Measurements from ENCODE around the gene MGMT. TPM values are rescaled to one million over a fixed set of nuclear protein-coding genes. Genes with fewer than 3 reads are reported as not detected.

MGMT gene
- total RNA-seq, 1 donor from 2014 or later = 19.4 TPM

DNA sequence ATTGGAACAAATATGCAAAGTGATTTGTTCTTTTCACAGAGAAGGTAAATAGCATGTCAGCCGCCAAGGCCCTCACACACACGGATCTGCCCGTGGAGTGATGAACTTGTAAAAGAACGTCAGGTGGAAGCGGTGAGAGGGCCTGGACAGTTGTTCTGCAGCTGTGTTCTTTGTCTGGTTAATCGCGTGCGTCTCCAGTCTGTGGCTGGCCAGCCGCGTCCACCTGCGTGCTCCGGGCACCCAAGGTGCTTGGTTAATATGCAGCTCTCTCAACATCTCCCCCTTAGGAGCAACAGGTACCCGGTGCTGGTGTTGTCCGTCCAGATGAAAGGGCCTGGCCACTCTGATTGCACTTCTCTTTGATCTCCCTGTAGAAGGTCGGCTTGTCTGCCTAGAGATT, 162.9 kb downstream of the MGMT start:
- TF ChIP-seq, protein P1, sequence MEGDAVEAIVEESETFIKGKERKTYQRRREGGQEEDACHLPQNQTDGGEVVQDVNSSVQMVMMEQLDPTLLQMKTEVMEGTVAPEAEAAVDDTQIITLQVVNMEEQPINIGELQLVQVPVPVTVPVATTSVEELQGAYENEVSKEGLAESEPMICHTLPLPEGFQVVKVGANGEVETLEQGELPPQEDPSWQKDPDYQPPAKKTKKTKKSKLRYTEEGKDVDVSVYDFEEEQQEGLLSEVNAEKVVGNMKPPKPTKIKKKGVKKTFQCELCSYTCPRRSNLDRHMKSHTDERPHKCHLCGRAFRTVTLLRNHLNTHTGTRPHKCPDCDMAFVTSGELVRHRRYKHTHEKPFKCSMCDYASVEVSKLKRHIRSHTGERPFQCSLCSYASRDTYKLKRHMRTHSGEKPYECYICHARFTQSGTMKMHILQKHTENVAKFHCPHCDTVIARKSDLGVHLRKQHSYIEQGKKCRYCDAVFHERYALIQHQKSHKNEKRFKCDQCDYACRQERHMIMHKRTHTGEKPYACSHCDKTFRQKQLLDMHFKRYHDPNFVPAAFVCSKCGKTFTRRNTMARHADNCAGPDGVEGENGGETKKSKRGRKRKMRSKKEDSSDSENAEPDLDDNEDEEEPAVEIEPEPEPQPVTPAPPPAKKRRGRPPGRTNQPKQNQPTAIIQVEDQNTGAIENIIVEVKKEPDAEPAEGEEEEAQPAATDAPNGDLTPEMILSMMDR (IDR thresholded peaks at IDR 0.05) = no peak
- H3K4me1 ChIP-seq = no peaks in the 10 kb centered on the region
- H3K9me3 ChIP-seq = peaks cover 6% of the 10 kb centered on the region
- no peak overlapping the region for H3K27ac ChIP-seq
- intact Hi-C loops (cut with DNase I) = no loop called here
- ATAC-seq (no peak), DNase-seq (no peak)
- no peak overlapping the region for H3K4me3 ChIP-seq
- H3K36me3 ChIP-seq = no peaks in the 10 kb centered on the region
- H3K27me3 ChIP-seq = no peaks in the 10 kb centered on the region

DNA sequence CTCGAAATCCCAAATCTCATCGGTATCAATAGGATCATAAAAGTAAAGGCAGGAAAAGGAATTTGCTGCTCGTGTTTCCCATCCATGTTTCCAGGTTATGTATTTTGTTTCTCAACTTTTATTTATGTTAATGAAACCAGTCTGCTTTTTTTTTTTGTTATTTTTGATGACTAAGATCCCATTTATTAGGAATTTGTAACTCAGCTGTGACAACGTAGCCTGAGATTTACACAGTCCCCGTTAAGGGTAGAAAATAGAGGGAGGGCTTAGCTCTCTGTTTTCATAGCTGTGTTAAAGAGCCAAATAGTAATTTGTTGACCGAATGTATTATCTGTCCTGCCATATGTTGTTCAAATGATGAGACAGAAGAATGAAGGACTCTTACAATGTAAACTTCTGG, 164.0 kb downstream of the MGMT start:
- no peak for DNase-seq
- intact Hi-C loops (cut with DNase I) = no loop called here
- TF ChIP-seq, protein P1 (IDR thresholded peaks at IDR 0.05) = no peak
- no peak for ATAC-seq
- H3K9me3 ChIP-seq = peaks cover 6% of the 10 kb centered on the region
- H3K27me3 ChIP-seq = no peaks in the 10 kb centered on the region
- H3K27ac ChIP-seq = no peak overlapping the region
- H3K4me1 ChIP-seq = no peaks in the 10 kb centered on the region
- H3K4me3 ChIP-seq = no peak overlapping the region
- no peaks in the 10 kb centered on the region for H3K36me3 ChIP-seq

DNA sequence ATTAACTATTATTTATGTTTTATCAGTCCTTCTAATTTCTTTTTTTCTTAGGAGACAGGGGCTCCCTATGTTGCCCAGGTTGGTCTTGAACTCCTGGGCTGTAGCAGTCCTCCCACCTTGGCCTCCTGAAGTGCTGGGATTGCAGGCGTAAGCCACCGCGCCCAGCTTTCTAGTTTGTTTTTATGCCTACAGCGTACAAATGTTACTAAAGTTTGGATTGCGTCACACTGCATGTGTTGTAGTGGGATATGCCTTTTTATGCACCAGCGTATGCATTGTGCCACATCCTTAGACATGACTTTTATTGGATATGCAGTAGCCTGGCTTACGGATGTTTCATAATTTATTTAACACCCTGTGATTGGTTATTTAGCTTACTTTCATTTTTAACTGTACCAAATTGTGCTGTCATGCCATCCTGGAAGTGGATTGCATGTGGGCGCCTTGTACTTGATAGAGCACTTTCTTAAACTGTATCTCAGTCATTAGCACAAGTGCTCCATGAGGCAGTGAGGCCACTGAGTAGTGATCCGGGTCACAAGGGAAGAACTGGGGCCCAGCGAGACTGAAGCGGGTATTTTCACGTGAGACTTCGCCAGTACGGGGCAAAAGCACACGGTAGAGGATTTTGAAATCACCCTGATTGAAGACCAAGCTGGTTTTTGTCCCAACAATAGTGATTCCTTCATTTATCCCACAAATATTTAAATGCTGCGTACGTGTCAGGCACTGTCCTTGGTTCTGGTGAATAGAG, 165.0 kb downstream of the MGMT start:
- ATAC-seq (no peak), DNase-seq (no peak)
- Histone ChIP-seq H3K27ac (no peak overlapping the region), H3K36me3 (no peaks in the 10 kb centered on the region), H3K4me3 (no peak overlapping the region), H3K27me3 (no peaks in the 10 kb centered on the region), H3K4me1 (no peaks in the 10 kb centered on the region), H3K9me3 (peaks cover 6% of the 10 kb centered on the region)
- TF ChIP-seq, protein P1 (IDR thresholded peaks at IDR 0.05) = no peak
- intact Hi-C loops (cut with DNase I) = no loop called here

DNA sequence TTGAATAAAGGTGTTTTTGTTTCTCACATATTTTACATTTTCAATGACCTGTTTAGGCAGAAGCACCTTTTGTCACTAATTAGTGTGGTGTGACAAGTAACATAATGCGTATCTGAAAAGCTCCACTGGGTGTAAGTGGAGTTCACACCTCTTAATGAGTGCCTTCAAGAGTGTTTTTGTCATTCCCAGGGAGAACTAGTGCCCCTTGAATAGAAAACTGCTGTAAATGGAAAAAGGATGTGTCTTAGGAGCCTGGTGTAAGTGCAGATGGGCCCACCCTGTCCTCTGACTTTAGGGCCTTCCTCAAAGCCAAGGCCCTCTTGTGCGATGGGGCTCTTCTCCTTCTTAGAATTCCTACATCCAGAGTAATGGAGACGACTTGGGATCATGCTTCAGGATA, 170.0 kb downstream of the MGMT start:
- Histone ChIP-seq H3K4me1 (no peaks in the 10 kb centered on the region), H3K4me3 (no peak overlapping the region), H3K9me3 (peaks cover 6% of the 10 kb centered on the region), H3K27ac (no peak overlapping the region), H3K36me3 (no peaks in the 10 kb centered on the region), H3K27me3 (no peaks in the 10 kb centered on the region)
- TF ChIP-seq, protein P1 (IDR thresholded peaks at IDR 0.05) = no peak
- intact Hi-C loops (cut with DNase I) = no loop called here
- ATAC-seq (no peak), DNase-seq (no peak)

DNA sequence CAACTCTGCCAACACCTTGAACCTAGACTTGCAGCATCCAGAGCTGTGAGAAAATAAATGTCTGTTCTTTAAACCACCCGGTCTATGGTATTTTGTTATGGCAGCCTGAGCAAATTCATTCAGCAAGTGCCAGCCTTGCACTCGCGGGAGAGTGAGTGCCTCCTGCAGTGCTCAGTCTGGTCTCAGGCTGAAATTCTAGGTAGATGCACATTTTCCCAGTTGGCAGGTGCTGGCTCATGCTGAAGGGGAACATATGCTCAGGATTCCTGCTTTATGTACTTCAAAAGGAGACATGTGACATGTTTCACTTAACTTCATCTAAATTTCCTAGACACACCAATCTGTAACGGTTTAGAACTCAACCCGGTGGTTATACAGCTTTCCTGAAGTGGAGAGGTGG, 170.8 kb downstream of the MGMT start:
- H3K4me3 ChIP-seq = no peak overlapping the region
- intact Hi-C loops (cut with DNase I) = no loop called here

More for the DNA sequence above, 170.8 kb downstream of the MGMT start:
- H3K36me3 ChIP-seq = no peaks in the 10 kb centered on the region
- TF ChIP-seq, protein P1 (IDR thresholded peaks at IDR 0.05) = no peak
- ATAC-seq = no peak
- H3K27me3 ChIP-seq = no peaks in the 10 kb centered on the region
- H3K4me1 ChIP-seq = no peaks in the 10 kb centered on the region
- peaks cover 6% of the 10 kb centered on the region for H3K9me3 ChIP-seq
- H3K27ac ChIP-seq = no peak overlapping the region
- no peak for DNase-seq
